Activated naive CD4-positive, alpha-beta T cell treated with anti-CD3 and anti-CD28 coated beads for 36 hours (primary cell): ENCODE data around the gene UBE4A. TPM values are rescaled to one million over a fixed set of nuclear protein-coding genes. Genes with fewer than 3 reads are reported as not detected.
"Not testable (repeated sequence)": the region's sequence is repeated elsewhere in the genome, so short reads cannot be mapped to it uniquely, and the experiment has no call there.

Source experiments
- CTCF ChIA-PET: fragments of 350-600 bp; sonication (Branson Sonifier 250); formaldehyde crosslinking; loops from one replicate; lab custom pipeline; 2021; ENCODE audit warnings: antibody characterized with exemption; lab: Charles Lee
- DNase-seq: peaks from one replicate; pipeline ENCODE4 v3.0.0-alpha.2; 2020
- H3K27ac Mint-ChIP-seq: one replicate; pipeline ENCODE4 v1.8.0; 2021; ENCODE audit warnings: mild to moderate bottlenecking, mixed read lengths
- H3K27me3 Mint-ChIP-seq: one replicate; pipeline ENCODE4 v1.8.0; 2021; ENCODE audit warnings: low read depth, mixed read lengths
- H3K36me3 Mint-ChIP-seq: one replicate; pipeline ENCODE4 v1.8.0; 2021; ENCODE audit warnings: low read depth, mixed read lengths
- H3K4me1 Mint-ChIP-seq: one replicate; pipeline ENCODE4 v1.8.0; 2021; ENCODE audit warnings: low read depth, mixed read lengths
- H3K4me3 Mint-ChIP-seq: one replicate; pipeline ENCODE4 v1.8.0; 2021; ENCODE audit warnings: mild to moderate bottlenecking, moderate library complexity, mixed read lengths
- H3K9me3 Mint-ChIP-seq: one replicate; pipeline ENCODE4 v1.8.0; 2021; ENCODE audit warnings: mixed read lengths
- intact Hi-C: fragments of 100-400 bp; cut with micrococcal nuclease; formaldehyde crosslinking; loops from one replicate; pipeline ENCODE4 v1.15.1; 2023
- total RNA-seq, 2 experiments: library from RNA; stranded (reverse); gene quantifications; one replicate each; pipeline ENCODE4 v1.2.3, GENCODE V29; 2021

The UBE4A gene
- total RNA-seq, 2 experiments from 2014 or later, result 35.3 to 35.7 TPM

DNA sequence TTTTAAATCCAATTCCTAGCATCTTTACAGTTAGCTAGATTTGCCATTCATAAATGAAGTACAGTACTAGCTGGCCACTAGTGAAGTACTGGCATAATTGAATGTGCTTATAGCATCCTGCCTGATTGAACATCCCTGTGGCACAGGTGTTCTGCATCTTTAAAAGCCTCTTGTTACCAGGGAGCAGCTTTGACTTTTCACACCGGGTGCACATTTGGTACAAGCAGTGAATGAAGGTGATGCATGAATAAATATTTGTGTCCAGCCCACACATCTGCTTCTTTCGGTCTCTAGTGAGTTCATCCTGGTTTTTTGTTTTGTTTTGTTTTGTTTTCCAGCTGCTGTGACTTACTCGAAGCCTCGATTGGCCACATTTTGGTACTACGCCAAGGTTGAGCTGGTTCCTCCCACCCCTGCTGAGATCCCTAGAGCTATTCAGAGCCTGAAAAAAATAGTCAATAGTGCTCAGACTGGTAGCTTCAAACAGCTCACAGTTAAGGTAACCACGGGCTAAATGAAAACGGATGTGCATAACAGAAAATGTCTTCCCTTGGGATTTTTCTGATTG, 47.3 kb downstream of the UBE4A start:
- Mint-ChIP-seq H3K4me3 (no peak overlapping the region), H3K27me3 (no peaks in the 10 kb centered on the region), H3K36me3 (peaks cover 12% of the 10 kb centered on the region), H3K4me1 (peaks cover 29% of the 10 kb centered on the region), H3K9me3 (no peaks in the 10 kb centered on the region), H3K27ac (peak overlapping the region; percentile 15)
- intact Hi-C loops, result loop anchor here (10.0 kb wide), 1 partner anchor 608 kb away; the partner anchor contains the start of genes RPS25 and TRAPPC4
- no peak for DNase-seq
- CTCF ChIA-PET, result no interaction called here

- DNase-seq, result no peak
- peaks cover 7% of the 10 kb centered on the region for H3K36me3 Mint-ChIP-seq
- H3K4me1 Mint-ChIP-seq, result peaks cover 6% of the 10 kb centered on the region
- H3K27me3 Mint-ChIP-seq, result no peaks in the 10 kb centered on the region
- intact Hi-C loops, result no loop called here
- H3K9me3 Mint-ChIP-seq, result no peaks in the 10 kb centered on the region
- CTCF ChIA-PET, result interaction anchor here (0.7 kb wide), 1 partner anchor 30 kb away, joined by 4 read pairs; no protein-coding TSS in a partner anchor
- no peak overlapping the region for H3K4me3 Mint-ChIP-seq
- H3K27ac Mint-ChIP-seq, result no peak overlapping the region
These were observed 50.8 kb downstream of the UBE4A start for GRCh38 chr11:118410055-118410745.

DNA sequence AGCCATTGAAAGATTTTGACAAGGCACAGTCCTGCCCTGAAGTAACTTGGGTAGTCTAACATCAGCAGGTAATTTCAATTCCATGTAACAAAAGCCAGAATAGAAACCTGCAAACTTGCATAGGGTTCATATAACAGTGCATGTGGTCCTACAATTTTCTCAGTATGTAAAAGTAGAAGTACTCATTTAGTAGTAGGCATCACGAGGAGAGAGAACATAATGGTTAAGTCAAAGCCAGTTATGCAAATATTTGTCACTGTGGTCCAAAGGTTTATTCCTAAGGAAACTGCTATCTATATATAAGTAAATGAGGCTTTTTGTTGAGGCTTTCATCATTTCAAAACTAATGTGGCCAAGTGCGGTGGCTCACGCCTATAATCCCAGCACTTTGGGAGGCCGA, 52.1 kb downstream of the UBE4A start:
- intact Hi-C loops, result no loop called here
- no peak overlapping the region for H3K27ac Mint-ChIP-seq
- H3K4me1 Mint-ChIP-seq, result no peaks in the 10 kb centered on the region

DNA sequence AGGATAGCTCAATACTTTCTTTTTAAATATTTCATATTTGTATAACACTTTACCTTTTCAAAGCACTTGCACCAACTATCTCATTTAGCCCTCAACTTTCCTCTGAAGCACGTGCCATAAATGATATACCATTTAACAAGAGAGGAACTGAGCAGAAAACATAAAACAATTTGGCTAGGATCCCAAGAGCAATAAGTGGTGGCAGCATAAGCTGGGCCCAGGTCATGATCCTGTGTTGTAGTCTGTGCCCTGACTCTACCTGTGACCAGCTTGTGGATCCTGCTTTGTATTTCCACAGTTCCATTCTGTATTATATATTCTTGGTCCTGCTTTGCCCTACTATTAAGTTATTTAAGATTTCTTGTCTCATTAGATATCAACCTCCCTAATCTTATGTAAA, 53.5 kb downstream of the UBE4A start:
- peaks cover 3% of the 10 kb centered on the region for H3K36me3 Mint-ChIP-seq
- CTCF ChIA-PET, result interaction anchor here (1.9 kb wide), 1 partner anchor 17 kb away, joined by 4 read pairs; no protein-coding TSS in a partner anchor
- no peak overlapping the region for H3K27ac Mint-ChIP-seq

More for the DNA sequence above, 52.1 kb downstream of the UBE4A start:
- CTCF ChIA-PET, result no interaction called here
- H3K9me3 Mint-ChIP-seq, result no peaks in the 10 kb centered on the region
- H3K4me3 Mint-ChIP-seq, result no peak overlapping the region
- no peak for DNase-seq
- H3K36me3 Mint-ChIP-seq, result peaks cover 7% of the 10 kb centered on the region
- no peaks in the 10 kb centered on the region for H3K27me3 Mint-ChIP-seq

DNA sequence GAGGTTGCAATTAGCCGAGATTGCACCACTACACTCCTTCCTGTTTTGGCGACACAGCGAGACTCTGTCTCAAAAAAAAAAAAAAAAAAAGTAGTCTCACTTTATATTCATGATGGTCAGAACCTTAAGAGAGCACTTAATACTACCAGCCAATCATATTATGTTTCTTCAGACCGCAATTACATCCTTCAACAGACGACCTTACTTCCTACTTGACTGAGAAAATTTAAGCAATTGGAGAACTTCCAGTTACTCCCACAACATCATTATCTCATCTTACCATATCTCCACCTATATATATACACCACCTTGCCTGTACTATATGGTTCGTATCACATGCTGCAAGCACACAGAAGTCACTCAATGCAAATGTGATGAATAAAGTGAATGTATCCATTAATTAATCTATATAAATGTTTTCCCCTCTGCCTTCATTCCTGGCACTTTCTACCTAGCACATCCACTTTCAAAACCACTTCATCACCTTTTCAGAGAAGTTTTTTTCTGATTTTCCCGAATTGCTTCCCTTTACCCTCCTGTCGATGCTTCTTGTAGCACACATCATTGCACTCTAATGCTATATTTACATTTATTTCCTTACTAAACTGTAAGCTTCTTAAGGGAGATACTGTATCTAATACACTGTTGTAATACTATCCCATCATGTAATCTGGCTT, 55.8 kb downstream of the UBE4A start:
- Mint-ChIP-seq H3K27ac (no peak overlapping the region), H3K27me3 (no peaks in the 10 kb centered on the region), H3K4me3 (no peak overlapping the region), H3K36me3 (peaks cover 3% of the 10 kb centered on the region), H3K9me3 (no peaks in the 10 kb centered on the region), H3K4me1 (no peaks in the 10 kb centered on the region)
- CTCF ChIA-PET, result interaction anchor here (0.5 kb wide), 1 partner anchor 130 kb away, joined by 3 read pairs; no protein-coding TSS in a partner anchor
- intact Hi-C loops, result no loop called here
- no peak for DNase-seq

More for the DNA sequence above, 53.5 kb downstream of the UBE4A start:
- no peak for DNase-seq
- Mint-ChIP-seq H3K4me1 (no peaks in the 10 kb centered on the region), H3K27me3 (no peaks in the 10 kb centered on the region), H3K9me3 (no peaks in the 10 kb centered on the region), H3K4me3 (no peak overlapping the region)
- intact Hi-C loops, result no loop called here

DNA sequence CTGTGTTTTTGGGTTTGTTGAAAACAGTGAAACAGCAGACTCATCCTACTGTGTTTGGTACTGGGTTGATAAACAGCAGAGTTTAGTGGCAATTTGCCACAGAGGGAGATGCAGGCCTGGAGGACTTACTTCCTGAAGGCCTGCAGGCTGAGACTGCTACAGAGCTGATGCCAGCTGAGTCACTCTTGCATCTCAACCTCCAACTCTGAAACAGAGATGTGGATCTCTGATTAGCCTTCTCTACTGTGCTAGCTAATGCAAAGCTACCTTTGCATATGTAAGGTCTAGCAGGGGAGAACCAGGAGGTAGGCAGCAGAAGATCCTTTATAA, 56.3 kb downstream of the UBE4A start:
- CTCF ChIA-PET, result no interaction called here
- intact Hi-C loops, result no loop called here

GRCh38 chr11:118416900-118417299, 57.5 kb downstream of the UBE4A start:
- H3K27me3 Mint-ChIP-seq, H3K4me1 Mint-ChIP-seq, DNase-seq, CTCF ChIA-PET, H3K9me3 Mint-ChIP-seq, H3K4me3 Mint-ChIP-seq, H3K27ac Mint-ChIP-seq, H3K36me3 Mint-ChIP-seq, intact Hi-C loops: not testable (repeated sequence)

More for the DNA sequence above, 56.3 kb downstream of the UBE4A start:
- Mint-ChIP-seq H3K4me1 (no peaks in the 10 kb centered on the region), H3K36me3 (no peaks in the 10 kb centered on the region), H3K4me3 (no peak overlapping the region), H3K9me3 (no peaks in the 10 kb centered on the region), H3K27me3 (no peaks in the 10 kb centered on the region), H3K27ac (no peak overlapping the region)
- peak; percentile 25 for DNase-seq

GRCh38 chr11:118417801-118418200, 58.4 kb downstream of the UBE4A start:
- CTCF ChIA-PET, result interaction anchor here (0.7 kb wide), 1 partner anchor 44 kb away, joined by 3 read pairs; no protein-coding TSS in a partner anchor
- no peaks in the 10 kb centered on the region for H3K36me3 Mint-ChIP-seq
- no peaks in the 10 kb centered on the region for H3K9me3 Mint-ChIP-seq
- no peak overlapping the region for H3K27ac Mint-ChIP-seq
- no peak for DNase-seq
- no peaks in the 10 kb centered on the region for H3K27me3 Mint-ChIP-seq
- H3K4me3 Mint-ChIP-seq, result no peak overlapping the region
- intact Hi-C loops, result no loop called here
- H3K4me1 Mint-ChIP-seq, result no peaks in the 10 kb centered on the region

GRCh38 chr11:118418766-118419165, 59.4 kb downstream of the UBE4A start:
- CTCF ChIA-PET, result no interaction called here
- Mint-ChIP-seq H3K9me3 (no peaks in the 10 kb centered on the region), H3K36me3 (no peaks in the 10 kb centered on the region), H3K4me3 (no peak overlapping the region), H3K4me1 (no peaks in the 10 kb centered on the region), H3K27ac (no peak overlapping the region), H3K27me3 (no peaks in the 10 kb centered on the region)
- no peak for DNase-seq
- intact Hi-C loops, result no loop called here

- H3K4me1 Mint-ChIP-seq, result no peaks in the 10 kb centered on the region
- no peaks in the 10 kb centered on the region for H3K36me3 Mint-ChIP-seq
- no peak for DNase-seq
- H3K27me3 Mint-ChIP-seq, result no peaks in the 10 kb centered on the region
- no peak overlapping the region for H3K27ac Mint-ChIP-seq
- no peaks in the 10 kb centered on the region for H3K9me3 Mint-ChIP-seq
- CTCF ChIA-PET, result interaction anchor here (0.7 kb wide), 1 partner anchor 59 kb away, joined by 4 read pairs; no protein-coding TSS in a partner anchor
- H3K4me3 Mint-ChIP-seq, result no peak overlapping the region
- intact Hi-C loops, result no loop called here
These were observed 68.3 kb downstream of the UBE4A start for GRCh38 chr11:118427707-118428106.

DNA sequence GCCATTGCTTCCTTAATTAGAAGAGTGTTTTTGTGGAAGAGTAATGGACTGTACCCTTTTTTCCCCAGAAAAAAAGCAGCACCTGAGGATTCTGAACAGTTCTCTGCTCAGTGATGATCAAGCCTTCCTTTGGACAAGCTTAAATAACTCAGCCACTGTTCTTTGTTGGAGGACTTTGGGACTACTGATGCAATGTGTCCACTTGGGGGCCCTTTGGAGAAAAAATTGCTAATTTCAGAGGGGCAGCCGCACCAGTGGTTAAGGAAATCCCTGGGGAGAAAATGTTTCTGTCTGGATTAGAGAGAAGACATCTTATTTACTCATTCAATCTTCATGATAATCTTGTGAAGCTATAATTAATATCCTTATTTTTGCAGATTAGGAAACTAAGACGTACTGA, 71.6 kb downstream of the UBE4A start:
- no peak overlapping the region for H3K4me3 Mint-ChIP-seq
- no peak for DNase-seq
- H3K27me3 Mint-ChIP-seq, result no peaks in the 10 kb centered on the region
- no peaks in the 10 kb centered on the region for H3K36me3 Mint-ChIP-seq
- intact Hi-C loops, result loop anchor here (10.0 kb wide), 1 partner anchor 444 kb away; no protein-coding TSS in a partner anchor
- H3K9me3 Mint-ChIP-seq, result no peaks in the 10 kb centered on the region
- CTCF ChIA-PET, result interaction anchor here (0.6 to 2.0 kb wide), 8 partner anchors 11 to 259 kb away, joined by 3 to 8 read pairs (median 3); no protein-coding TSS in a partner anchor
- peaks cover 4% of the 10 kb centered on the region for H3K4me1 Mint-ChIP-seq
- no peak overlapping the region for H3K27ac Mint-ChIP-seq

GRCh38 chr11:118434123-118434552, 74.7 kb downstream of the UBE4A start:
- H3K36me3 Mint-ChIP-seq, result peaks cover 5% of the 10 kb centered on the region
- no peaks in the 10 kb centered on the region for H3K27me3 Mint-ChIP-seq
- H3K4me1 Mint-ChIP-seq, result peaks cover 9% of the 10 kb centered on the region
- H3K4me3 Mint-ChIP-seq, result peak overlapping the region; percentile 90
- CTCF ChIA-PET, result interaction anchor here (1.0 to 2.2 kb wide), 2 partner anchors 54 to 58 kb away, joined by 3 to 9 read pairs; no protein-coding TSS in a partner anchor
- intact Hi-C loops, result loop anchor here (1.0 to 10.0 kb wide), 3 partner anchors 9 to 441 kb away; no protein-coding TSS in a partner anchor
- no peak for DNase-seq
- no peaks in the 10 kb centered on the region for H3K9me3 Mint-ChIP-seq
- H3K27ac Mint-ChIP-seq, result peak overlapping the region; percentile 1
